K562 (cell line): ENCODE results near the gene HSPA1L. TPM values are rescaled to one million over a fixed set of nuclear protein-coding genes. Genes with fewer than 3 reads are reported as not detected.

ENCODE experiments used
- HDAC1 ChIP-seq, 2 experiments: fragments of 450-650 bp; IDR thresholded peaks; 2 replicates each; pipeline ENCODE4 v1.6.1; 2016 to 2017; ENCODE audit warnings: inconsistent platforms in 1 of 2, mild to moderate bottlenecking in 1 of 2, moderate library complexity in 1 of 2
- HEY1 ChIP-seq: fragments of 250-450 bp; sonication (Bioruptor Pico); IDR thresholded peaks from 2 replicates; pipeline ENCODE4 v1.5.0; 2020; ENCODE audit warnings: mild to moderate bottlenecking, moderate library complexity, borderline replicate concordance
- HMG20B ChIP-seq: fragments of 250-450 bp; sonication (Bioruptor Pico); IDR thresholded peaks from 2 replicates; pipeline ENCODE4 v1.5.0; 2021; ENCODE audit warnings: mild to moderate bottlenecking
- JUNB ChIP-seq: fragments of 450-650 bp; formaldehyde crosslinking; conservative IDR thresholded peaks from 2 replicates; pipeline ENCODE4 v1.4.0; 2020; ENCODE audit warnings: mild to moderate bottlenecking
- KAT8 ChIP-seq: fragments of 450-650 bp; IDR thresholded peaks from 2 replicates; pipeline ENCODE4 v1.6.1; 2016; ENCODE audit warnings: low read depth, mild to moderate bottlenecking
- MCM5 ChIP-seq: fragments of 450-650 bp; IDR thresholded peaks from 2 replicates; pipeline ENCODE4 v1.6.1; 2016; ENCODE audit warnings: low read depth
- NFRKB ChIP-seq: fragments of 450-650 bp; IDR thresholded peaks from 2 replicates; pipeline ENCODE4 v1.6.1; 2016; ENCODE audit warnings: low read depth
- PHF8 ChIP-seq: fragments of 200-600 bp; sonication (generic); IDR thresholded peaks from 2 replicates; pipeline ENCODE4 v1.6.1; 2012; ENCODE audit warnings: mixed run types, mild to moderate bottlenecking, inconsistent platforms, low read length, moderate library complexity, borderline replicate concordance
- RBM14 ChIP-seq: fragments of 200-400 bp; formaldehyde crosslinking; IDR thresholded peaks from 2 replicates; pipeline ENCODE4 v1.6.1; 2018; ENCODE audit warnings: low read depth, mild to moderate bottlenecking, low read length, moderate library complexity, borderline replicate concordance; ENCODE audit not compliant: insufficient read depth
- TEAD2 ChIP-seq: fragments of 450-650 bp; IDR thresholded peaks from 2 replicates; pipeline ENCODE4 v1.6.1; 2016; ENCODE audit warnings: missing genetic modification characterization, control low read depth, missing compliant biosample characterization
- ZNF12 ChIP-seq: sonication (generic); formaldehyde crosslinking; IDR thresholded peaks from 2 replicates; pipeline ENCODE4 v1.4.0; 2020; ENCODE audit warnings: mild to moderate bottlenecking, missing genetic modification reagents
- ZNF133 ChIP-seq: fragments of 250-450 bp; sonication (Bioruptor Pico); IDR thresholded peaks from 2 replicates; pipeline ENCODE4 v1.4.0; 2020; ENCODE audit warnings: mild to moderate bottlenecking
- ZNF217 ChIP-seq: sonication (generic); formaldehyde crosslinking; IDR thresholded peaks from 2 replicates; pipeline ENCODE4 v1.8.0; 2022; ENCODE audit warnings: mild to moderate bottlenecking, missing genetic modification reagents
- ZNF57 ChIP-seq: fragments of 450-650 bp; formaldehyde crosslinking; IDR thresholded peaks from 2 replicates; pipeline ENCODE4 v1.4.0; 2020; ENCODE audit warnings: mild to moderate bottlenecking, moderate library complexity
- ZNF644 ChIP-seq: fragments of 200-800 bp; sonication (Bioruptor generic); IDR thresholded peaks from 2 replicates; pipeline ENCODE4 v1.6.1; 2016; ENCODE audit warnings: low read depth, missing genetic modification characterization, missing compliant biosample characterization
- ZNF668 ChIP-seq: fragments of 250-450 bp; sonication (Bioruptor Pico); IDR thresholded peaks from 2 replicates; pipeline ENCODE4 v1.8.0; 2022; ENCODE audit warnings: mild to moderate bottlenecking, inconsistent platforms
- polyA plus RNA-seq, 8 experiments: library from polyadenylated mRNA; depleted of rRNA in 4 of 8; stranded (reverse) in 5 of 8; unstranded in 3 of 8; fragments of >200 nt; fragmentation: Nextera tagmentation in 2 of 8; fragmentation: Illumina TruSeq in 1 of 8; extraction: Ambion mirVana in 2 of 8; extraction: Trizol in 1 of 8; gene quantifications; 2 replicates each; pipeline versions ENCODE4 v1.2.1 to v1.2.3, GENCODE V29; 2011 to 2014; ENCODE audit warnings: inconsistent platforms in 1 of 8, missing spikeins in 1 of 8
- total RNA-seq, 7 experiments: library from RNA; depleted of rRNA in 6 of 7; stranded (reverse); fragments of >200 nt in 6 of 7; fragmentation: Illumina TruSeq in 2 of 7; extraction: Trizol in 2 of 7; gene quantifications; 2 replicates each; pipeline versions ENCODE4 v1.2.1 to v1.2.3, GENCODE V29; 2011 to 2021; ENCODE audit warnings: low replicate concordance in 1 of 7
- TF ChIP-seq, protein P1 (sequence below): sonication (generic); formaldehyde crosslinking; IDR thresholded peaks from 2 replicates; pipeline ENCODE4 v1.8.0; 2022; ENCODE audit warnings: mild to moderate bottlenecking, missing genetic modification reagents, borderline replicate concordance
- TF ChIP-seq, protein P2 (sequence below): fragments of 250-450 bp; sonication (Bioruptor Pico); IDR thresholded peaks from 2 replicates; pipeline ENCODE4 v1.5.1; 2021; ENCODE audit warnings: mild to moderate bottlenecking
- TF ChIP-seq, protein P3 (sequence below): sonication (generic); formaldehyde crosslinking; IDR thresholded peaks from 2 replicates; pipeline ENCODE4 v1.8.1; 2023; ENCODE audit warnings: mild to moderate bottlenecking, missing genetic modification reagents, moderate library complexity
- TF ChIP-seq, protein P4 (sequence below): sonication (generic); formaldehyde crosslinking; IDR thresholded peaks from 2 replicates; pipeline ENCODE4 v1.8.1; 2023; ENCODE audit warnings: mild to moderate bottlenecking, missing genetic modification reagents

HSPA1L gene
- total and polyA plus RNA-seq, 9 of the 15 experiments (the other 6 are each of a cell fraction or from before 2014, with no cell fraction given): 0.14 to 2.1 (median 1.3) TPM

DNA sequence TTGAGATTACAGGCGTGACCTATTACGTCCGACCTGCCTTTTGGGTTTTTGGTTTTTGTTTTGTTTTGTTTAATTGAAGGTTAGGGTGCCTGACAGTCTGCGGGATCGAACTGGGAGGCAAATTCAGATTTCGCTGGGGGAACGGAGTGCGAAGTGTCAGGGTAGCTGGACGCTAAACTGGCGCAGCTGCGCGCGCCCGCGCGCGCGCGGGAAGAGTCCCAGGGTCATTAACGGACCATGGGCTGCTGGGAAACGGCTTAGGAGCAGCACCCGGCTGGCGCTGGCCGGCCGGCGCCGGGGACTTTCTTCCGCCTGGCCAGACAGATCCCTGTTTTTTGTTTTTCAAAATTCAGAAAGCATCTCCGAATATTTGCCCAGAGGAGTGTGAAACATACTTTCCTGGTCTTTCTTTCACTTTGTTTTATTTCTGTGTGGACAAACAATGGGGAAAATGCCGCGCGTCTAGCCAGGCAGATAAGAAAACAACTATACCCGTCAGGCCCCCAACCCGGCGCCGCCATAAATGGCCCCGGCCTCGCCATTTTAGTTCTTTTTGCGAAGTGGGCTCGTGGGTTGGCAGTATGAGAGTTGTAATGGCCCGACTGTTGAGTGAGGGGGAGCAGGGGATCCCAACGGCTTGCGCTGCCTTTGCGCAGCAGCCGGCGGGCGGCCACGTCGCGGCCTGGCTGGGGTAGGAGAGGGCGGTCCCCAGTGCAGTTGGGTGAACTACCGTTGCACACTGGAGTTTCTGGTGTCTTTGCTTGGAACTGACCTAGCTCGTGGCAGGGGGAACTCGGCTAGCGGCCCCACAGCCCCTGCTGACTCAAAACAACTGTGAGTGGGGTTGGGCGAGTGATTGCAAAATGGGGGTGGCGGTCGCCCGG is 19.5 kb upstream of the HSPA1L start (continued):
- TF ChIP-seq, protein P1, sequence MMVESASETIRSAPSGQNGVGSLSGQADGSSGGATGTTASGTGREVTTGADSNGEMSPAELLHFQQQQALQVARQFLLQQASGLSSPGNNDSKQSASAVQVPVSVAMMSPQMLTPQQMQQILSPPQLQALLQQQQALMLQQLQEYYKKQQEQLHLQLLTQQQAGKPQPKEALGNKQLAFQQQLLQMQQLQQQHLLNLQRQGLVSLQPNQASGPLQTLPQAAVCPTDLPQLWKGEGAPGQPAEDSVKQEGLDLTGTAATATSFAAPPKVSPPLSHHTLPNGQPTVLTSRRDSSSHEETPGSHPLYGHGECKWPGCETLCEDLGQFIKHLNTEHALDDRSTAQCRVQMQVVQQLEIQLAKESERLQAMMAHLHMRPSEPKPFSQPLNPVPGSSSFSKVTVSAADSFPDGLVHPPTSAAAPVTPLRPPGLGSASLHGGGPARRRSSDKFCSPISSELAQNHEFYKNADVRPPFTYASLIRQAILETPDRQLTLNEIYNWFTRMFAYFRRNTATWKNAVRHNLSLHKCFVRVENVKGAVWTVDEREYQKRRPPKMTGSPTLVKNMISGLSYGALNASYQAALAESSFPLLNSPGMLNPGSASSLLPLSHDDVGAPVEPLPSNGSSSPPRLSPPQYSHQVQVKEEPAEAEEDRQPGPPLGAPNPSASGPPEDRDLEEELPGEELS: no peak
- TF ChIP-seq ZNF644 (tag) (peak; percentile 92), MCM5 (no peak), JUNB (CRISPR knock-in tag) (no peak; the same call in 1 of the 2 replicates), RBM14 (peak; percentile 99; the same call in 1 of the 2 replicates), PHF8 (peak; percentile 100), NFRKB (peak; percentile 97), HMG20B (CRISPR knock-in tag) (peak; percentile 92), KAT8 (peak; percentile 81), HDAC1 (IDR thresholded peaks at IDR 0.05) (peak in 1 of 2 experiments; percentile 95; a peak in 2 of 4 replicates), ZNF133 (CRISPR knock-in tag) (peak; percentile 66; the same call in 1 of the 2 replicates), HEY1 (CRISPR knock-in tag) (peak; percentile 79; the same call in 1 of the 2 replicates), ZNF668 (CRISPR knock-in tag) (no peak; the same call in none of the 2 replicates), ZNF57 (CRISPR knock-in tag) (peak; percentile 79; the same call in 1 of the 2 replicates), ZNF217 (CRISPR knock-in tag) (no peak), ZNF12 (CRISPR knock-in tag) (peak; percentile 77), TEAD2 (tag) (peak; percentile 62)
- TF ChIP-seq, protein P2, sequence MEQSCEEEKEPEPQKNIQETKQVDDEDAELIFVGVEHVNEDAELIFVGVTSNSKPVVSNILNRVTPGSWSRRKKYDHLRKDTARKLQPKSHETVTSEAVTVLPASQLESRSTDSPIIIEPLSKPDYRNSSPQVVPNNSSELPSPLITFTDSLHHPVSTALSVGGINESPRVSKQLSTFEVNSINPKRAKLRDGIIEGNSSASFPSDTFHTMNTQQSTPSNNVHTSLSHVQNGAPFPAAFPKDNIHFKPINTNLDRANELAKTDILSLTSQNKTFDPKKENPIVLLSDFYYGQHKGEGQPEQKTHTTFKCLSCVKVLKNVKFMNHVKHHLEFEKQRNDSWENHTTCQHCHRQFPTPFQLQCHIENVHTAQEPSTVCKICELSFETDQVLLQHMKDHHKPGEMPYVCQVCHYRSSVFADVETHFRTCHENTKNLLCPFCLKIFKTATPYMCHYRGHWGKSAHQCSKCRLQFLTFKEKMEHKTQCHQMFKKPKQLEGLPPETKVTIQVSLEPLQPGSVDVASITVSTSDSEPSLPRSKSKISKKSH (CRISPR knock-in tag): 0 out of 2 replicates have a peak, but pooled peaks have one; percentile 6
- TF ChIP-seq, protein P3, sequence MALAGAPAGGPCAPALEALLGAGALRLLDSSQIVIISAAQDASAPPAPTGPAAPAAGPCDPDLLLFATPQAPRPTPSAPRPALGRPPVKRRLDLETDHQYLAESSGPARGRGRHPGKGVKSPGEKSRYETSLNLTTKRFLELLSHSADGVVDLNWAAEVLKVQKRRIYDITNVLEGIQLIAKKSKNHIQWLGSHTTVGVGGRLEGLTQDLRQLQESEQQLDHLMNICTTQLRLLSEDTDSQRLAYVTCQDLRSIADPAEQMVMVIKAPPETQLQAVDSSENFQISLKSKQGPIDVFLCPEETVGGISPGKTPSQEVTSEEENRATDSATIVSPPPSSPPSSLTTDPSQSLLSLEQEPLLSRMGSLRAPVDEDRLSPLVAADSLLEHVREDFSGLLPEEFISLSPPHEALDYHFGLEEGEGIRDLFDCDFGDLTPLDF (CRISPR knock-in tag): peak; percentile 95
- TF ChIP-seq, protein P4, sequence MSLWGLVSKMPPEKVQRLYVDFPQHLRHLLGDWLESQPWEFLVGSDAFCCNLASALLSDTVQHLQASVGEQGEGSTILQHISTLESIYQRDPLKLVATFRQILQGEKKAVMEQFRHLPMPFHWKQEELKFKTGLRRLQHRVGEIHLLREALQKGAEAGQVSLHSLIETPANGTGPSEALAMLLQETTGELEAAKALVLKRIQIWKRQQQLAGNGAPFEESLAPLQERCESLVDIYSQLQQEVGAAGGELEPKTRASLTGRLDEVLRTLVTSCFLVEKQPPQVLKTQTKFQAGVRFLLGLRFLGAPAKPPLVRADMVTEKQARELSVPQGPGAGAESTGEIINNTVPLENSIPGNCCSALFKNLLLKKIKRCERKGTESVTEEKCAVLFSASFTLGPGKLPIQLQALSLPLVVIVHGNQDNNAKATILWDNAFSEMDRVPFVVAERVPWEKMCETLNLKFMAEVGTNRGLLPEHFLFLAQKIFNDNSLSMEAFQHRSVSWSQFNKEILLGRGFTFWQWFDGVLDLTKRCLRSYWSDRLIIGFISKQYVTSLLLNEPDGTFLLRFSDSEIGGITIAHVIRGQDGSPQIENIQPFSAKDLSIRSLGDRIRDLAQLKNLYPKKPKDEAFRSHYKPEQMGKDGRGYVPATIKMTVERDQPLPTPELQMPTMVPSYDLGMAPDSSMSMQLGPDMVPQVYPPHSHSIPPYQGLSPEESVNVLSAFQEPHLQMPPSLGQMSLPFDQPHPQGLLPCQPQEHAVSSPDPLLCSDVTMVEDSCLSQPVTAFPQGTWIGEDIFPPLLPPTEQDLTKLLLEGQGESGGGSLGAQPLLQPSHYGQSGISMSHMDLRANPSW: no peak; the same call in 1 of the 2 replicates
